HG02759 (cell line): ENCODE data around the gene RC3H1.
"Not testable (repeated sequence)": the region's sequence is repeated elsewhere in the genome, so short reads cannot be mapped to it uniquely, and the experiment has no call there.

ENCODE experiments used
- ATAC-seq: cut with Tn5 transposase; IDR thresholded peaks from one replicate; pipeline ENCODE4 v1.9.1; 2021; ENCODE audit warnings: mild to moderate bottlenecking, moderate library complexity; ENCODE audit not compliant: unreplicated experiment

The RC3H1 gene

GRCh38 chr1:174022976-174023277 is 770 bp upstream of the RC3H1 start:
- no peak for ATAC-seq

- ATAC-seq: peak; percentile 43
Measured at GRCh38 chr1:174021591-174022079, 522 bp downstream of the RC3H1 start.

DNA sequence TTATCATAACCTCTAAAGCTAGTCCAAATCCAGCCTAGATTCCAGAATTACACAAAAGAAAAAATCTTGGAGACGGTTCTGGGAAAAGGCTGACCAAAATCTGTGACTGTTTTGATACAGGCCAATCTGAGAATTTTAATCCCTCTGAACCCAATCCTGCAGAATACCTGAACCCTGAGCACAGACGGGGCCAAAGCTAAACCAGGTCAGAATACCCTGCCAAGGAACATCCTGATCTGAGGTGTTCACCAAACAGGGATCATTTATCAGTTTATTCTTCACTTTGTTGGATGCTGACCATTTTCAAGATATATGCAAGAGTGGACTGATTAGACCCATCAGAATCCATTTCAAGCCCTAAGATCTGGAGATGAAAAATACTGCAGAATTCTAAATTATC is 3.6 kb downstream of the RC3H1 start:
- ATAC-seq: no peak

DNA sequence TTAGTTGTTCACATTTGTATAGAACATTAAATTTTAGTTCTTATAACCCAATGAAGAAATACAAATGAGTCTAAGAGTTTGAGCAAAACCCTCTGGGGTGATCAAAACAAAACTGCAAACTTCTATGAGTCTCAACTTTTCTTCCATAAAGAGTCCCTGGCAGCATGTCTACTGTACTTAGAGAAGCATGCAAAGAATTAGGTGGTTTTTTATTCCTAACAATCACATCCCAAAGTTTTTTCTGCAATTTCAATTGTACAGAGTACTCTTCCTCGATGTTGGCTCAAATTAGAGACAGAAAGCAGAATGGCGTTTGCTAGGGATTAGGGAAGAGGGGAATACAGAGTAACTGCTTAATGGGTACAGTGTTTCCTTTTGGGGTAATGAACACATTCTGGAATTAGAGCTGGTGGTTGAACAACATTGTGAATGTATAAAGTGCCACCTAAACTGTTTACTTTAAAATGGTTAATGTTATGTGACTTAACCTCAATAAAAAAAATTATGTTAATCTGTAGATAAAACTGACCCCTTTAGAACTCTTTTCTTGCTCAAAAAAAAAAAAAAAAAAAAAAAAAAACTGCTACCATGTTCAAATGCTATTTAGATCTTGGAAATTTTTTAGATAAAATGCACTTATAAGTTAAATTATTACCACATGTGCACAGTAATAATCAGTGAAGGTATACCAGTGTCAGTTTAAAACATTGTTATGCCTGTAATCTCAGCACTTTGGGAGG is 4.8 kb downstream of the RC3H1 start:
- no peak for ATAC-seq

DNA sequence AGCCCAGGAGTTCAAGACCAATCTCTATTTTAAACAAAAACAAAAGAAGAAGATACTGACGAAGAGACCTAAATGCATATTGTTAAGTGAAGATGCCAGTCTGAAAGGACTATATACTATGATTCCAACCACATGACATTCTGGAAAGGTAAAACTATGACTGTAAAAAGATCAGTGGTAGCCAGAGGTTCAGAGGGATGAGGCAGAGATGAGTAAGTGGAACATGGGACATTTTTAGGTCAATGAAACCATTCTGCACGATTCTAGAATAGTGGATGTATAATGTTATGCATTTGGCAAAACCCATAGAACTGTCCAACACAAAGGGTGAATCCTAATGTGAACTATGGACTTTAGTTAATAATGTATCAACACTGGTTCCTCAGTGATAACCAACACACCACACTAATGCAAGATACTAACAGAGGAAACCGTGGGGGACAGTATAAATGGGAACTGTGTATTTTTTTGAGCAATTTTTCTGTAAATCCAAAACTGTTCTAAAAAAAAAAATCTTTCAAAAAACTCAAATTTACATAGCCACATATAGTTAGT is 8.2 kb downstream of the RC3H1 start:
- ATAC-seq: no peak

- no peak for ATAC-seq
Measured at GRCh38 chr1:174008979-174009378, 13.2 kb downstream of the RC3H1 start.

GRCh38 chr1:174008269-174008668 is 13.9 kb downstream of the RC3H1 start:
- no peak for ATAC-seq

GRCh38 chr1:174007851-174008250 is 14.3 kb downstream of the RC3H1 start:
- no peak for ATAC-seq

DNA sequence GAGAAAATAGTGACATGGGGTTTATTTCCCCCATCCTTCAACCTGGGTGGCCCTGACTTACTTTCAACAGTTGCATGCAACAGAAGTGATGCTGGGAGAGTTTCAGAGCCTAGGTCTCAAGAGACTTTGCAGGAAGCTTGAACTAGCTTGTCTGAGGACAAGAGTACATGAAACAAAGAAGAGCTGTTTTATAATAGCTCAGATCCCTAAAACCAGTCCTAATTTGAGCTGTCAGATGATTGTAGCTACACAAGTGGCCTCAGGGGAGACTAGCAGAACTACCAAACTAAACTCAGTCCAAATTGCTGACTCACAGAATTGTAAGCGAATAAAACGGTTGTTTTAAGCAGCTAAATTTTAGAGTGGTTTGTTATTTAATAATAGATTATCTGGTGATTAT is 17.1 kb downstream of the RC3H1 start:
- peak; percentile 94 for ATAC-seq

- no peak for ATAC-seq
Measured at GRCh38 chr1:174003867-174004266, 18.3 kb downstream of the RC3H1 start.

- no peak for ATAC-seq
Measured at GRCh38 chr1:174001573-174001972, 20.6 kb downstream of the RC3H1 start.

- no peak for ATAC-seq
Measured at GRCh38 chr1:174000371-174000770, 21.8 kb downstream of the RC3H1 start.

DNA sequence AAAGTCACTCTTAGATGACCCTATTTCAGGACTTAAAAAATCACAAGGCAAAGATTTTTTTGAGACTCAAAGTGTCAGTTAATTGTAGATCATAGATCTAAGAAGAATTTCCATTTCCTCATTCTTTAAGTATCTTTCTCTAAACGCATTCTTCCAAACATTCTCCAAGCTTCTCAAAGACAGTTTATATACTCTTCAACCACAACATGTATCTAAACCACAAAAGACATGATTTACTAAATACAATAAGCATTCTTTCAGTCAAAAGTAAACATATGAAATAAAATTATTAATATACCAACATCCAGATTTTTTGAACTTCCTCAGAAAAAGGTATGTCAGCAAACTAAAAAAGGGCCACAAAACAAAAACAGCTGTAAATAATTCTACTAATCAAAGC is 24.4 kb downstream of the RC3H1 start:
- ATAC-seq: no peak

- no peak for ATAC-seq
Measured at GRCh38 chr1:173996995-173997394, 25.2 kb downstream of the RC3H1 start.

DNA sequence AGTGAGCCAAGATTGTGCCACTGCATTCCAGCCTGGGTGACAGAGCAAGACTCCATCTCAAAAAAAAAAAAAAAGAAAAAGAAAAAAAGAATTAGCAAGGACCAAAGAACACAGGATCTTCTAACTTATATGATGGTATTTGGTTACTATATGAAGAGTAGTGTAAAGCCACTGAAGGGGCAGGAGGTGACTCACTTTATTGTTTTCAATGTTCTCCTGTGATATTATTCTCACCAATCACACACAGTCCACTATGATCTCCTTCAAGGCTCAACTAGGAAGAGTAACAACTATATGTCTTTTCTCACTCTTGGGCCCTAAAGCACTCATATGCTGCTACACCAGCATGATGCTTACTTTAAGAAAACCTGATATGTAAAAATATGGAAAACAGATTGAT is 26.7 kb downstream of the RC3H1 start:
- no peak for ATAC-seq

- not testable (repeated sequence) for ATAC-seq
Measured at GRCh38 chr1:173993948-173994347, 28.2 kb downstream of the RC3H1 start.

DNA sequence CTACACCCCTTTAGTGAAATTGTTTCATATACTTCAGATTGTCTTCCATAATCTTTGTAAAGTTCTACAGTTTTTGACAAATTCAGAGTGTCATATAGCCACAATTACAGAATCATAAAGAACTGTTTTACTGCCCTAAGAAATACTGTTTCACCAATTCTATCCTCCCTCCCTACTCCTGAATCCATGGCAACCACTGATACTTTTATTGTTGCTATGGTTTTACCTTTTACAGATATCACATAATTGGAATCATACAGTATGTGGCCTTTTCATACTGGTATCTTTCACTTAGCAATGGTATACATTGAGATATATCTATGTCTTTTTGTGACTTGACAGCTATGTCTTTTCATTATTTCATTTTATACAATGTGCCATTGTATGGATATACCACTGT is 34.1 kb downstream of the RC3H1 start:
- ATAC-seq: no peak

DNA sequence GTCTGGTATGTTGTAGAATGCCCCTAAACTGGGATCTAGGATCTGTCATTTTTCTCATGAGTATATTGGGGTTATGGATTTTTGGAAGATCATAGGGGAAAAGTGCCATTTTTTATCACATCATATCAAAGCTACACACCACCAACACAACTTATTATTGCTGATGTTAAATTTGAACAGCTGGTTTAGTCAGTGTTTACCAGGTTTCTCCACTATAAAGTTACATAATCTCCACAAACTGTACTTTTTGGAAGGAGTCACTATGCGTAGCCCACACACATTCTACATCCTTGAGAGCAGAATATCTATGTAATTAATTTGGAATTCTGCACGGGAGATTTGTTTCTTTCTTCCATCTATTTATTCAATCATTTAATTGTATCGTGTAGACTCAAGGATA is 35.2 kb downstream of the RC3H1 start:
- no peak for ATAC-seq

DNA sequence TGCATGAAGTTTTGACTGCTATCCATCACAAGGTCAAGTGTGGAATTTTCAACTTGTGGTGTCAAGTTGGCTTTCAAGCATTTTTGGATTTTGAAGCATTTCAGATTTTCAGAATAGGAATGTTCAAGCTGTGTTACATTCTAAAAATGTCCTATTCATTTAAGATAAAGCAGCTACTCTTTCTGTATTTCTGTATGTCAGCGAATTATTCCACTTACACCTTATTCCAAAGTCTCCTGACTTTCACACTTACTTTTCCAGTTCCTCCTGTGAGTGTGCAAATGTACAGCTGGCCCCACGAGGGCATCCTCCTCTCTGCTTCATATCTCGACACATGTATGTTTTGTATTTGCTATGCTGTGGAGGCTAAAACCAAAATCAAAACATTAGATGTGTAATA is 51.9 kb downstream of the RC3H1 start:
- ATAC-seq: no peak

DNA sequence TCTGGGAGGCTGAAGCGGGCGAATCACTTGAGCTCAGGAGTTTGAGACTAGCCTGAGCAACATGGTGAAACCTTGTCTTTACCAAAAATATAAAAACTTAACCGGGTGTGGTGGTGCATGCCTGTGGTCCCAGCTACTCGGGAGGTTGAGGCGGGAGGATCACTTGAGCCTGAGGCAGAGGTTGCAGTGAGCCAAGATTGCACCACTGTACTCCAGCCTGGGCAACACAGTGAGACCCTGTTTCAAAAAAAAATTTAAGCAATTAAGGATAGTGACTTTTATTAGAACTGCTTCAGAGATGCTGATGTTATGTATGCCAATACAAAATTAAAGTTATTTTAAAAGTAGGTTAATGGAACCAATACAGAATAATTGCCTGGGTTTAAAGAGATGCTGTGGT is 56.3 kb downstream of the RC3H1 start:
- not testable (repeated sequence) for ATAC-seq

DNA sequence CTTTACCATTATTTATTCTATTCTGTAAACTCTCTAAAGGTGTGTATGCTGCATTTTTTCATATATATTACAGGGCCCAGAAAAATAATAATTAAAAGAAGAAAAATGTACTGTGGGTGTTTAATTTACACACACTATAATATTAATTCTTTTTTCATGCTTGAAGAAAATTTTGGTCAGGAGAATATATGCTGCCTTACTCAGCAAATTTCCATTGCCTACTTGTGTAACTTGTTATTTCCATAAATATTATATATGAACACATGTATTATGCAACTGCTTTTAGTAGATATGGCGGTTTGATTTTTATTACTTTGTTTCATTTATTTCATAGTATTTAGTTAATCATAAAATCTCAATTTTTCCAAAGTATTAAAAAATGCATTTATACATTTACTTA is 58.7 kb downstream of the RC3H1 start:
- no peak for ATAC-seq

- ATAC-seq: no peak
Measured at GRCh38 chr1:173960625-173961024, 61.5 kb downstream of the RC3H1 start.

DNA sequence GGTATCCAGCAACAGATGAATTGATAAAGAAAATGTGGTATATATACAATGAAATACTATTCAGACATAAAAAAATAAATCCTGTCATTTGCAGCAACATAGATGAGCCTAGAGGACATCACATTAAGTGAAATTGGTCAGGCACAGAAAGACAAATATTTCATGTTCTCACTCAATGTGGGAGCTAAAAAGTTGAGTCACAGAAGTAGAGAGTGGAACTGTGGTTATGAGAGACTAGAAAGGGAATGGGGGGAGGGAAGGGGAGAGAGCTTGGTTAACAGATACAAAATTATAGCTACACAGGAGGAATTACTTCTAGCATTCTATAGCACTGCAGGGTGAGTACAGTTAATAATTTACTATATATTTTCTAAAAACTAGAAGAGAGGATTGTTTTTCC is 68.0 kb downstream of the RC3H1 start:
- no peak for ATAC-seq
